ENCODE data around the gene PEX5L.

GRCh38 chr3:180072786-180073185 is 36.0 kb upstream of the PEX5L start:
- TF ChIP-seq POLR2A (IDR thresholded peaks at IDR 0.05; ENCODE audit: low read depth, low read length) (no peak), POLR2AphosphoS5 (IDR thresholded peaks at IDR 0.05; ENCODE audit: low read depth, low read length) (no peak), TAF1 (IDR thresholded peaks at IDR 0.05; ENCODE audit: borderline replicate concordance, low read depth, low read length) (no peak)
